Measurements from ENCODE around the gene RPH3AL. TPM values are rescaled to one million over a fixed set of nuclear protein-coding genes. Genes with fewer than 3 reads are reported as not detected.

Gene RPH3AL
- polyA plus RNA-seq, 3 donors, result 0.71 to 1.9 (median 1.5) TPM

DNA sequence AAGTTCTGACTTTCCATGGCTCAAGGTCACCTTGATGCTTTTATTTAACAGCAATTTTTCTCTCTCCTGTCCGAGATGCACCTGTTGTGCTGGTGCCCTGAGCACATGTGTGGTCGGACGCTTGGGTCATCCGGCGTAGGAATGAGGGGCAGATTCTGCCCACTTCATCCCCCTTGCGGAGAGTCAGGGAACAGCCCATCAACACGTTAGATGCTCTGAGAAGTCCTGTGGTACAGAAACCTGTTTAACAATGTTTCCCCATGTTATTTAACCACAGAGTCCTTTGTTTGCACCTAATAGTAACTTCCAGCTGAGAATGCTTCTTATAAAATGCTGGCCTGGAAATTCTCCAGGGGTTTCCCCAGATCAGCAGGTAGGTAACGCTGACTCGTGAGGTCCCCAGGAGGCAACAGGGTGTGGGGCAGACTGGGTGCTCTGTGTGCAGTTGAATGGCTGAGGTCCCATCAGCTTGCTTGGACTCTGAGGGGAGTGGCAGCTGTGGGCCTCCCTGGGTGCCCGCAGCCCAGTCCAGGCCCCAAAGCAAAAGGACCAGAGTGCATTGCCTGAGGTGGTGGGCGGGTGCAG, 189.0 kb downstream of the RPH3AL start:
- H3K27me3 Mint-ChIP-seq (ENCODE audit: low read depth in 3 of 3), result peaks cover 0 to 4% (median 4%) of the 10 kb centered on the region in 3 donors
- Histone ChIP-seq H3K27ac (ENCODE audit: low read depth in 1 of 2, low read length in 2 of 2) (no peak overlapping the region), H3K27me3 (ENCODE audit: control insufficient read depth in 2 of 2, insufficient read depth in 2 of 2, low read length in 2 of 2) (no peaks in the 10 kb centered on the region), H3K79me2 (ENCODE audit: insufficient read depth, low read length) (no peaks in the 10 kb centered on the region), H3K4me1 (ENCODE audit: control insufficient read depth in 1 of 2, insufficient read depth in 2 of 2, low read length in 2 of 2) (no peaks in the 10 kb centered on the region), H3K4me3 (replicated peaks in 1 of 3; ENCODE audit: low read depth in 2 of 3, low read length in 3 of 3) (no peak overlapping the region), H3K9me3 (replicated peaks in 1 of 2; ENCODE audit: control insufficient read depth in 1 of 2, insufficient read depth in 1 of 2, low read length in 2 of 2) (no peaks in the 10 kb centered on the region), H2AFZ (ENCODE audit: insufficient read depth, low read depth, low read length, poor library complexity, severe bottlenecking) (no peak overlapping the region), H3K4me2 (replicated peaks; ENCODE audit: extremely low read depth, low read length, poor library complexity, severe bottlenecking) (no peak overlapping the region), H3K36me3 (replicated peaks in 1 of 2; ENCODE audit: control insufficient read depth in 1 of 2, insufficient read depth in 2 of 2, low read length in 2 of 2) (no peaks in the 10 kb centered on the region), H3K9ac (ENCODE audit: insufficient read depth, low read length, poor library complexity, severe bottlenecking) (no peak overlapping the region), H4K20me1 (ENCODE audit: insufficient read depth, low read length) (no peaks in the 10 kb centered on the region)
- H3K27ac Mint-ChIP-seq, result no peak overlapping the region
- no peak for DNase-seq
- intact Hi-C loops (cut with micrococcal nuclease), result no loop called here
- H3K4me3 Mint-ChIP-seq, result no peak overlapping the region
- WGBS (ENCODE audit: insufficient coverage), result 79% methylated on average over 10 of the region's 11 CpGs
- H3K9me3 Mint-ChIP-seq, result peaks cover 0 to 2% (median 0%) of the 10 kb centered on the region in 7 donors
- H3K36me3 Mint-ChIP-seq, result no peaks in the 10 kb centered on the region
- H3K4me1 Mint-ChIP-seq, result peaks cover 2% of the 10 kb centered on the region
- TF ChIP-seq, protein P1, sequence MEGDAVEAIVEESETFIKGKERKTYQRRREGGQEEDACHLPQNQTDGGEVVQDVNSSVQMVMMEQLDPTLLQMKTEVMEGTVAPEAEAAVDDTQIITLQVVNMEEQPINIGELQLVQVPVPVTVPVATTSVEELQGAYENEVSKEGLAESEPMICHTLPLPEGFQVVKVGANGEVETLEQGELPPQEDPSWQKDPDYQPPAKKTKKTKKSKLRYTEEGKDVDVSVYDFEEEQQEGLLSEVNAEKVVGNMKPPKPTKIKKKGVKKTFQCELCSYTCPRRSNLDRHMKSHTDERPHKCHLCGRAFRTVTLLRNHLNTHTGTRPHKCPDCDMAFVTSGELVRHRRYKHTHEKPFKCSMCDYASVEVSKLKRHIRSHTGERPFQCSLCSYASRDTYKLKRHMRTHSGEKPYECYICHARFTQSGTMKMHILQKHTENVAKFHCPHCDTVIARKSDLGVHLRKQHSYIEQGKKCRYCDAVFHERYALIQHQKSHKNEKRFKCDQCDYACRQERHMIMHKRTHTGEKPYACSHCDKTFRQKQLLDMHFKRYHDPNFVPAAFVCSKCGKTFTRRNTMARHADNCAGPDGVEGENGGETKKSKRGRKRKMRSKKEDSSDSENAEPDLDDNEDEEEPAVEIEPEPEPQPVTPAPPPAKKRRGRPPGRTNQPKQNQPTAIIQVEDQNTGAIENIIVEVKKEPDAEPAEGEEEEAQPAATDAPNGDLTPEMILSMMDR (IDR thresholded peaks at IDR 0.05), result no peak

DNA sequence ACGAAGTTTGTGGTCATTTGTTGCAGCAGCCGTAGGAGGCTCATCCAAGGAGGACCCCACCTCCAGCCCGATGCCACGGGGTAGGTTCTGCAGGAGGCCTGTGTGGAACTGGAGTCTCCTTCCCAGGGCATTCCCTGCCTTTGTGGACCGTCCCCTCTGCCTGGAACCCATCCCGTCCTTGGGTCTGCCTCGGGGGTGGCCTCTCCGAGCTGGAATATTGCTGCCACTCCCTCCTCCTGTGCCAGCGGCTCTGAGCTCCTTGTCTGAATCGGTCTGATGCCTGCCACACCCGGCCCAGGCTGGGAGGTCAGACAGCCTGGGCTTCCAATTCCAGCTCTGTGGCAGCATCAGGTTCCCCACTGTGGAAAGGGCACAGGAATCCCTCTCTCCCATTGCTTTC, 189.9 kb downstream of the RPH3AL start:
- Mint-ChIP-seq H3K27ac (no peak overlapping the region), H3K27me3 (ENCODE audit: low read depth in 3 of 3) (peaks cover 0 to 4% (median 4%) of the 10 kb centered on the region in 3 donors), H3K9me3 (peaks cover 0 to 2% (median 0%) of the 10 kb centered on the region in 7 donors), H3K36me3 (no peaks in the 10 kb centered on the region), H3K4me3 (no peak overlapping the region), H3K4me1 (peaks cover 2% of the 10 kb centered on the region)
- no peaks in the 10 kb centered on the region for H3K27me3 ChIP-seq (ENCODE audit: control insufficient read depth in 2 of 2, insufficient read depth in 2 of 2, low read length in 2 of 2)
- no peak overlapping the region for H3K4me2 ChIP-seq (replicated peaks; ENCODE audit: extremely low read depth, low read length, poor library complexity, severe bottlenecking)
- no peak overlapping the region for H3K9ac ChIP-seq (ENCODE audit: insufficient read depth, low read length, poor library complexity, severe bottlenecking)
- no peak overlapping the region for H3K27ac ChIP-seq (ENCODE audit: low read depth in 1 of 2, low read length in 2 of 2)
- intact Hi-C loops (cut with micrococcal nuclease), result no loop called here
- DNase-seq, result no peak
- H2AFZ ChIP-seq (ENCODE audit: insufficient read depth, low read depth, low read length, poor library complexity, severe bottlenecking), result no peak overlapping the region
- no peaks in the 10 kb centered on the region for H4K20me1 ChIP-seq (ENCODE audit: insufficient read depth, low read length)
- no peak overlapping the region for H3K4me3 ChIP-seq (replicated peaks in 1 of 3; ENCODE audit: low read depth in 2 of 3, low read length in 3 of 3)
- 91% methylated on average over 11 of the region's 11 CpGs for WGBS (ENCODE audit: insufficient coverage)
- TF ChIP-seq, protein P1 (IDR thresholded peaks at IDR 0.05), result no peak
- no peaks in the 10 kb centered on the region for H3K36me3 ChIP-seq (replicated peaks in 1 of 2; ENCODE audit: control insufficient read depth in 1 of 2, insufficient read depth in 2 of 2, low read length in 2 of 2)
- no peaks in the 10 kb centered on the region for H3K79me2 ChIP-seq (ENCODE audit: insufficient read depth, low read length)
- no peaks in the 10 kb centered on the region for H3K9me3 ChIP-seq (replicated peaks in 1 of 2; ENCODE audit: control insufficient read depth in 1 of 2, insufficient read depth in 1 of 2, low read length in 2 of 2)
- no peaks in the 10 kb centered on the region for H3K4me1 ChIP-seq (ENCODE audit: control insufficient read depth in 1 of 2, insufficient read depth in 2 of 2, low read length in 2 of 2)

Other genes starting within 250 kb of the RPH3AL start
- not detected for gene SCGB1C2, start 215.2 kb downstream of the RPH3AL start, polyA plus RNA-seq
- gene DOC2B, start 171.2 kb downstream of the RPH3AL start, polyA plus RNA-seq, result under 1 TPM in 2 of 3 donors, not detected in 1; 0.02 to 0.19 TPM
- gene RFLNB, start 93.1 kb upstream of the RPH3AL start, polyA plus RNA-seq, result 10 to 100 TPM; 19.8 to 22.0 (median 21.7) TPM